ENCODE results near the gene AOC1. TPM values are rescaled to one million over a fixed set of nuclear protein-coding genes. Genes with fewer than 3 reads are reported as not detected.

Gene AOC1
- total RNA-seq, 2 experiments from 2014 or later = not detected

DNA sequence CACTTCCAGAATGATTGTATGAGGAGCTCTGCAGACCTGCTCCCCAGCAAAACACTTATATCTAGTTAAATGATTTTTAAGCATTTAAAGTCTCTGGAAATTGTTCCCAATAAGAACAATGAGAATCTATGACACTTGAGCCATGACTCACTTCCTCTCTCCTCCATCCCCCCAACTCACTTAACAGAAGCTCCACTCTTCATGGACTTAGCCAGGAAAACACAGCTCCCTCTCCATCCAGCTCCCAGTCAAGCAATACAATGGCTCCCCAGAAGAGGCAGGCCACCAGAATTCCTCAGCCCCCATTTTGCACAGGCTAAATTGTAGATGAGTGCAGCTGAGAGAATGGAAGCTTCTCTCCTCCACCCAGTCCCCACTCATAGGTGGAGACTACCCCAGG is 27.0 kb downstream of the AOC1 start:
- peaks cover 28% of the 10 kb centered on the region for H3K9me3 Mint-ChIP-seq
- DNase-seq = no peak
- intact Hi-C loops (cut with micrococcal nuclease) = no loop called here
- ATAC-seq = no peak
- H3K4me3 Mint-ChIP-seq = no peak overlapping the region
- ChIA-PET CTCF (interaction anchor here (0.8 to 7.0 kb wide), 12 partner anchors 10 to 430 kb away, joined by 3 to 55 read pairs (median 6); no protein-coding TSS in a partner anchor), POLR2A (no interaction called here)
- H3K36me3 Mint-ChIP-seq (ENCODE audit: low read depth) = peaks cover 5% of the 10 kb centered on the region
- TF ChIP-seq, protein P1, sequence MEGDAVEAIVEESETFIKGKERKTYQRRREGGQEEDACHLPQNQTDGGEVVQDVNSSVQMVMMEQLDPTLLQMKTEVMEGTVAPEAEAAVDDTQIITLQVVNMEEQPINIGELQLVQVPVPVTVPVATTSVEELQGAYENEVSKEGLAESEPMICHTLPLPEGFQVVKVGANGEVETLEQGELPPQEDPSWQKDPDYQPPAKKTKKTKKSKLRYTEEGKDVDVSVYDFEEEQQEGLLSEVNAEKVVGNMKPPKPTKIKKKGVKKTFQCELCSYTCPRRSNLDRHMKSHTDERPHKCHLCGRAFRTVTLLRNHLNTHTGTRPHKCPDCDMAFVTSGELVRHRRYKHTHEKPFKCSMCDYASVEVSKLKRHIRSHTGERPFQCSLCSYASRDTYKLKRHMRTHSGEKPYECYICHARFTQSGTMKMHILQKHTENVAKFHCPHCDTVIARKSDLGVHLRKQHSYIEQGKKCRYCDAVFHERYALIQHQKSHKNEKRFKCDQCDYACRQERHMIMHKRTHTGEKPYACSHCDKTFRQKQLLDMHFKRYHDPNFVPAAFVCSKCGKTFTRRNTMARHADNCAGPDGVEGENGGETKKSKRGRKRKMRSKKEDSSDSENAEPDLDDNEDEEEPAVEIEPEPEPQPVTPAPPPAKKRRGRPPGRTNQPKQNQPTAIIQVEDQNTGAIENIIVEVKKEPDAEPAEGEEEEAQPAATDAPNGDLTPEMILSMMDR (IDR thresholded peaks at IDR 0.05) = no peak
- peaks cover 14% of the 10 kb centered on the region for H3K4me1 Mint-ChIP-seq (ENCODE audit: low read depth)
- H3K27me3 Mint-ChIP-seq = peaks cover 3% of the 10 kb centered on the region
- no peak overlapping the region for H3K27ac Mint-ChIP-seq

DNA sequence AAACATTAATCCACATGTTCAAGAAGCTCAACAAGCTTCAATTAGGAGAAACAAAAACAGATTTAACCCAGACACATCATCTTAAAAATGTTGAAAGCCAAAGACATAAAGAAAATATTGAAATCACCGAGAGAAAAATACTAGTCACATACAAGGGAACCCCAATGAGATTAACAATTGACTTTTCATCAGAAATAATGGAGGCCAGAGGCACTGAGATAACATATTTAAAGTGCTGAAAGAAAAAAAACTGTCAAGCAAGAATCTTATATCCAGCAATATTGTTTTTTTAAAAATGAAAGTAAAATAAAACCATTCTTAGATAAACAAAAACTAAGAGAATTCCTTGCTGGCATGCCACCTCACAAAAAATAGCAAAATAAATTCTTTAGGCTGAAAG is 28.9 kb downstream of the AOC1 start:
- ATAC-seq (no peak), DNase-seq (no peak)
- Mint-ChIP-seq H3K4me3 (no peak overlapping the region), H3K36me3 (ENCODE audit: low read depth) (peaks cover 5% of the 10 kb centered on the region), H3K4me1 (ENCODE audit: low read depth) (peaks cover 8% of the 10 kb centered on the region), H3K27ac (no peak overlapping the region), H3K9me3 (peaks cover 38% of the 10 kb centered on the region), H3K27me3 (peaks cover 3% of the 10 kb centered on the region)
- intact Hi-C loops (cut with micrococcal nuclease) = no loop called here
- CTCF ChIA-PET = interaction anchor here (1.1 to 7.0 kb wide), 4 partner anchors 11 to 105 kb away, joined by 3 to 48 read pairs (median 14); no protein-coding TSS in a partner anchor
- POLR2A ChIA-PET = no interaction called here
- TF ChIP-seq, protein P1 (IDR thresholded peaks at IDR 0.05) = no peak

DNA sequence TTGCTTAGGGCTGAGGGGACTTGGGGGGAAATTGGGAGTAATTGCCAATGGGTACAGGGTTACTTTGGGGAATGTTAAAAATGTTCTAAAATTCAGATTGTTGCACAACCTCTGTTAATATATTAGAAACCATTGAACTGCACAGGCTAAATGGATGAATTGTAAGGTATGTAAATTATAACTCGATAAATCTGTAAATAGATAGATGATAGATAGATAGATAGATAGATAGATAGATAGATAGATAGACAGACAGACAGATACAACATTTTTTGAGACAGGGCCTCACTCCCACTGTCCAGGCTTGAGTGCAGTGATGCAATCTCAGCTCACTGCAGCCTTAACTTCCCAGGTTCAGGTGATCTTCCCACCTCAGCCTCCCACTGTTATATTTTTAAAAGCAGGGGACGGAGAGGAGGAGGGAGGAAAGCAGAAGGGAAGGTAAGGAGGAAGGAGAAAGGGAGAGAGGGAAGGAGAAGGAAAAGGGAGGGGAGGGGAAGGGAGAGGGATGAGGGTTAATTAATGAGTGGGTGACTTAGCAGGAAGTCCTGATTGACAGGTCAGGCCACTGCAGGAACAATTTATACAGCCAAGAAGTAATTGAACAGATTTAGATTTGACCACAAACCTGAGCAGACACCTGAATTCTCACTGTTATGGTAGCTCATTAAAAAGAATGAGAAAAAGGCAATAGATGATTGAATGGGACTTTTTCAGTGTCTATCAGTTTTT is 38.7 kb downstream of the AOC1 start:
- H3K27me3 Mint-ChIP-seq = peaks cover 11% of the 10 kb centered on the region
- H3K27ac Mint-ChIP-seq = no peak overlapping the region
- TF ChIP-seq, protein P1 (IDR thresholded peaks at IDR 0.05) = no peak
- CTCF ChIA-PET = interaction anchor here (1.3 to 2.6 kb wide), 2 partner anchors 13 to 94 kb away, joined by 3 to 9 read pairs; no protein-coding TSS in a partner anchor
- no peak overlapping the region for H3K4me3 Mint-ChIP-seq
- H3K4me1 Mint-ChIP-seq (ENCODE audit: low read depth) = no peaks in the 10 kb centered on the region
- H3K9me3 Mint-ChIP-seq = no peaks in the 10 kb centered on the region
- ATAC-seq = no peak
- intact Hi-C loops (cut with micrococcal nuclease) = no loop called here
- DNase-seq = no peak
- POLR2A ChIA-PET = no interaction called here
- H3K36me3 Mint-ChIP-seq (ENCODE audit: low read depth) = no peaks in the 10 kb centered on the region

DNA sequence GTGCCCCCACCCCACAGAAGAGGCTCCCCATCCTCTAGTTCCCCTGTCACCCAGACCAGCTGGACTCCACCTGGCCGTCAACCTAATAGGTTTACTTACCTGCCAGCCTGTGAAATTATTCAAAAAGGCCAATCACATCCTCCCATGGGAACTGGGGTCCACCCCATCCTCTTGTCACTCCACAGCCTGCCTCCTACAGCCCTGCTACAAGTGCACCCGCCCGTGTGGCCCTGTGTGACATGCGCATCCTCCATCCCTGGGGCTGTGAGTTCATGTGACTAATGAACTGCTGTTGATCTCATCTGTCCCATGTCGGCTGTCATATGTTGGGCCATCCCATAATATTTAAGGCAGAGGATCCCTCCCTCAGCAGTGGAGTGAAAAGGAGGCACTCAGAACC is 39.4 kb downstream of the AOC1 start:
- TF ChIP-seq, protein P1 (IDR thresholded peaks at IDR 0.05) = no peak
- DNase-seq = no peak
- CTCF ChIA-PET = interaction anchor here (1.3 to 2.6 kb wide), 3 partner anchors 13 to 93 kb away, joined by 3 to 9 read pairs (median 8); no protein-coding TSS in a partner anchor

DNA sequence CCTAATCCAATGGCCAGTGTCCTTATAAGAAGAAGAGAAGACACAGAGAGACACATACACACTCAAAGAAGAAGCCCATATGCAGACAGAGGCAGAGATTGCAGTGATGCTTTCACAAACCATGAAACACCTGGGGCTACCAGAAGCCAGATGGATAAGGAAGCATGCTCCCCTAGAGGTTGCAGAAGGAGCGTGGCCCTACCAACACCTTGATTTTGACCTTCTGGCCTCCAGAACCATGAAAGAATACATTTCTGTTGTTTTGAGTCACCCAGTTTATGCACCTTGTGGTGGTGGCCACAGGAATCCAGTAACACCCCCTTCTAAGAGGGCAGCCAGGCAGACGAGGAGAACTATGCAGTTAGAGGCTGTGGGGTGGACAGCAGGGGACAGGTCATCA is 43.5 kb downstream of the AOC1 start:
- CTCF ChIA-PET = no interaction called here
- Mint-ChIP-seq H3K4me1 (ENCODE audit: low read depth) (peaks cover 14% of the 10 kb centered on the region), H3K27ac (no peak overlapping the region), H3K27me3 (peaks cover 39% of the 10 kb centered on the region), H3K4me3 (no peak overlapping the region), H3K9me3 (no peaks in the 10 kb centered on the region), H3K36me3 (ENCODE audit: low read depth) (no peaks in the 10 kb centered on the region)
- TF ChIP-seq, protein P1 (IDR thresholded peaks at IDR 0.05) = no peak
- intact Hi-C loops (cut with micrococcal nuclease) = loop anchor here (5.0 kb wide), 1 partner anchor 41 kb away; no protein-coding TSS in a partner anchor
- ATAC-seq = no peak
- DNase-seq = no peak
- POLR2A ChIA-PET = no interaction called here

More for the DNA sequence above, 39.4 kb downstream of the AOC1 start:
- no peak overlapping the region for H3K27ac Mint-ChIP-seq
- no peaks in the 10 kb centered on the region for H3K36me3 Mint-ChIP-seq (ENCODE audit: low read depth)
- intact Hi-C loops (cut with micrococcal nuclease) = no loop called here
- POLR2A ChIA-PET = no interaction called here
- H3K27me3 Mint-ChIP-seq = peaks cover 17% of the 10 kb centered on the region
- H3K4me3 Mint-ChIP-seq = no peak overlapping the region
- no peaks in the 10 kb centered on the region for H3K9me3 Mint-ChIP-seq
- no peak for ATAC-seq
- no peaks in the 10 kb centered on the region for H3K4me1 Mint-ChIP-seq (ENCODE audit: low read depth)
